Mucosa of descending colon (tissue), 3 donors: ENCODE data around the gene PRR15L. TPM values are rescaled to one million over a fixed set of nuclear protein-coding genes. Genes with fewer than 3 reads are reported as not detected.

Experiments
- ATAC-seq: fragments of 200-7000 bp; cut with Tn5 transposase; one replicate; pipeline ENCODE4 v1.9.1; 2020; ENCODE audit warnings: mild to moderate bottlenecking, moderate library complexity
- DNase-seq, 3 donors: peaks; one replicate each; pipeline ENCODE4 v3.0.0-alpha.2; 2020
- H3K36me3 ChIP-seq: fragments of 200-600 bp; one replicate; pipeline ENCODE4 v1.8.0; 2021; ENCODE audit warnings: low read depth, mild to moderate bottlenecking
- H3K4me1 ChIP-seq: fragments of 200-600 bp; one replicate; pipeline ENCODE4 v1.8.0; 2021; ENCODE audit warnings: low read depth, mild to moderate bottlenecking
- H3K4me3 ChIP-seq: fragments of 200-600 bp; one replicate; pipeline ENCODE4 v1.8.0; 2021; ENCODE audit warnings: mild to moderate bottlenecking
- H3K9me3 ChIP-seq: fragments of 200-600 bp; one replicate; pipeline ENCODE4 v1.8.0; 2021; ENCODE audit warnings: mild to moderate bottlenecking
- intact Hi-C, 2 donors: fragments of 100-400 bp; cut with DNase I in 1 of 2; cut with micrococcal nuclease in 1 of 2; formaldehyde crosslinking; loops; one replicate each; pipeline versions ENCODE4 v1.11.0 to v1.11.1; 2022; cut with DNase I, micrococcal nuclease
- long read RNA-seq, 2 donors: library from polyadenylated mRNA; unstranded; transcript quantifications; one replicate each; pipeline ENCODE4 v2.0.0, GENCODE V29; 2019 to 2021
- total RNA-seq, 3 donors: library from RNA; stranded (reverse); fragmentation: NEBNext Ultra II Directional in 2 of 3; extraction: Animal tissue kit (Norgen Biotek cat#: 25700) in 2 of 3; gene quantifications; one replicate each; pipeline versions ENCODE4 v1.2.1 to v1.2.4, GENCODE V29; 2021 to 2023
- TF ChIP-seq, protein P1 (sequence below): fragments of 200-600 bp; IDR thresholded peaks from one replicate; pipeline ENCODE4 v1.8.0; 2022; ENCODE audit warnings: antibody characterized with exemption, mild to moderate bottlenecking
- donor health status: DM: no; HTN: no; CAD: no; lungs with moderate emphysema.
- donor health status: DM: no; HTN: no; CAD: no.
- donor health status: DM: no; HTN: yes; CAD: no.

Gene PRR15L
- 100 to 1,000 TPM; 101 to 347 (median 243) TPM for total RNA-seq
- long read RNA-seq, donor 1, transcript PRR15L-201 (2 exons, 1,519 nt): major isoform, 60 of 88 reads
- long read RNA-seq, donor 1, partial matches to known transcripts: 2 of 88 reads
- long read RNA-seq, donor 1, other reads (novel, unspliced or antisense): 26 of 88 reads
- long read RNA-seq, donor 2, transcript PRR15L-201 (2 exons, 1,519 nt): major isoform, 148 of 182 reads
- long read RNA-seq, donor 2, partial matches to known transcripts: 0 of 182 reads
- long read RNA-seq, donor 2, other reads (novel, unspliced or antisense): 34 of 182 reads

DNA sequence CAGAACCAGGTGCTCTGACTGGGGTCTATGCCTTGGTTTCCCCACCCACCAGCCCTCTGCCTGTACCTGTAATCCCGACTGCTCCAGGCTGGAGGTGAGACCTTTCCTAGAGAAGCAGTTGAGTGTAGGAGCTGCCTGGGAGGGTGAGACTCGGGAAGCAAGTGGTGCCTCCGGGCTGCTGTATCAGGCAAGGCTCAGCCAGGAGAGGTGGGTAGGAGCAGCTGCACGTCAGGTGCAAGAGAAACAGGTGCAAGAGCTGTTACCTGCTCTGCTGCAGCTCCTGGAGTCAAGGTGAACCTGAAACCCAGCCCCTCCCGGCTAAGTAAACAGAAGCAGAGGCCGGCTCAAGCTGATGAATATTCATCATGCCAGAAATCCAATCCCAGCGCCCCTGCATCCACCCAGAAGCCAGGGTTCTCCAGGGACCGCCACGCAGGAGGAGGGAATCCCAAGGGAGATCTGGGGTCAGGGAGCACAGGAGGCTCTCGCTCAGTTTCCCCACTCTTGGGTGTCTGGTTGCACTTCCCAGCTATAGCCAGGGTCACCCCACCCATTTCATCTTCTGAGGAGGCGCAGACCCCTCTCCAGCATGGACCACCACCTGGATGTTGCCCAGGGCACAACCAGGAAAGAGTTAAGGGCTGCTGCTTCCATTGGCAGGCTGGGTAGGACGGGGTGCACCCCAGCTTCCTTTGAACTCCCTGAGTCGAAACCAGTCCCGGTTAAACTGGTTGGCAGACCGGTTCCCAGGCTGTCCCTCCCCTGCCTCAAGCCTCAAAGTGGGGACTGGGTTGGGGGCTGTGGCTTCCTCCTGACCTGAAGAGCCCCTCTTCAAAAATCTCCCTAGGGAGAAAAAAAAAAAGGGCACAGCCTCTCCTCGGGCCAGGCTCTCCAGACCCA, at the start of gene PRR15L:
Gene PRR15L, minus strand, starts transcription at position 293 of the 900 bp plus-strand sequence. CDS start 4,649 bp downstream, outside the sequence.
- DNase-seq (peak; percentile 87 to 95 (median 88)), ATAC-seq (peak; percentile 76)
- H3K4me3 ChIP-seq: peak within 1 kb of the TSS; percentile 52
- intact Hi-C loops: no loop called here
- TF ChIP-seq, protein P1, sequence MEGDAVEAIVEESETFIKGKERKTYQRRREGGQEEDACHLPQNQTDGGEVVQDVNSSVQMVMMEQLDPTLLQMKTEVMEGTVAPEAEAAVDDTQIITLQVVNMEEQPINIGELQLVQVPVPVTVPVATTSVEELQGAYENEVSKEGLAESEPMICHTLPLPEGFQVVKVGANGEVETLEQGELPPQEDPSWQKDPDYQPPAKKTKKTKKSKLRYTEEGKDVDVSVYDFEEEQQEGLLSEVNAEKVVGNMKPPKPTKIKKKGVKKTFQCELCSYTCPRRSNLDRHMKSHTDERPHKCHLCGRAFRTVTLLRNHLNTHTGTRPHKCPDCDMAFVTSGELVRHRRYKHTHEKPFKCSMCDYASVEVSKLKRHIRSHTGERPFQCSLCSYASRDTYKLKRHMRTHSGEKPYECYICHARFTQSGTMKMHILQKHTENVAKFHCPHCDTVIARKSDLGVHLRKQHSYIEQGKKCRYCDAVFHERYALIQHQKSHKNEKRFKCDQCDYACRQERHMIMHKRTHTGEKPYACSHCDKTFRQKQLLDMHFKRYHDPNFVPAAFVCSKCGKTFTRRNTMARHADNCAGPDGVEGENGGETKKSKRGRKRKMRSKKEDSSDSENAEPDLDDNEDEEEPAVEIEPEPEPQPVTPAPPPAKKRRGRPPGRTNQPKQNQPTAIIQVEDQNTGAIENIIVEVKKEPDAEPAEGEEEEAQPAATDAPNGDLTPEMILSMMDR: no peak
- H3K36me3 ChIP-seq: no peaks in the 10 kb centered on the region
- no peaks in the 10 kb centered on the region for H3K9me3 ChIP-seq
- peaks cover 26% of the 10 kb centered on the region for H3K4me1 ChIP-seq

DNA sequence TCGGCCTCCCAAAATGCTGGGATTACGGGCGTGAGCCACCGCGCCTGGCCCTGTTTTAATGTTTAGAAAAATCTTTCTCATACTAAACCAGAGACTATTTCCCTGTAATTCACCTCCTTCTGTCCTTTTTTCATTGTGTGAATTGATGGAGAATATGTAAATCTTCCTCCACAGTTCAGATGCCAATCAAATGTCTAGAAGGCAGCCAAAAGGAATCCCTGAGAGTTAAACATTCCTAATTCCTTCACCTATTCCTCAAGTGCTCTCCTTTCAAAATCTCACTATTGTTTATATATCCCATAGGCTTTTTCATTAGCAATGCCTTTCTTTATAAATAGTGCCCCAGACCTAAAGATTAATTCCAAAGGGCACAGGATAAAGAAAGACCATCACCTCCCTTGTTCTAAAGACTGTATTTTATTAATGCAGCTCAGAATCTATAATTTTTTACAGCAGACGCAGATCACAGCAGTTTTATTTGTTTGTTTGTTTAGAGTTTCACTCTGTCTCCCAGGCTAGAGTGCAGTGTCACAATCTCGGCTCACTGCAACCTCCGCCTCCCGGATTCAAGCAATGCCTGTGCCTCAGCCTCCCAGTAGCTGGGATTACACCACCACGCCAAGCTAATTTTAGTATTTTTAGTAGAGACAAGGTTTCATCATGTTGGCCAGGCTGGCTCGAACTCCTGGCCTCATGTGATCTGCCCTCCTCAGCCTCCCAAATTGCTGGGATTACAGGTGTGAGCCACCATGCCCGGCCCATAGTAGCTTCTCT, 49.4 kb upstream of the PRR15L start:
- DNase-seq: no peak
- Histone ChIP-seq H3K9me3 (no peaks in the 10 kb centered on the region), H3K4me3 (no peak overlapping the region), H3K4me1 (peaks cover 6% of the 10 kb centered on the region), H3K36me3 (no peaks in the 10 kb centered on the region)
- TF ChIP-seq, protein P1: no peak
- intact Hi-C loops: no loop called here
- no peak for ATAC-seq

- H3K4me3 ChIP-seq: no peak overlapping the region
- H3K36me3 ChIP-seq: no peaks in the 10 kb centered on the region
- no peaks in the 10 kb centered on the region for H3K4me1 ChIP-seq
- ATAC-seq (no peak), DNase-seq (no peak)
- TF ChIP-seq, protein P1: no peak
- intact Hi-C loops: no loop called here
- no peaks in the 10 kb centered on the region for H3K9me3 ChIP-seq
These were observed 47.3 kb upstream of the PRR15L start for GRCh38 chr17:48004983-48005382.

- H3K36me3 ChIP-seq: no peaks in the 10 kb centered on the region
- intact Hi-C loops: no loop called here
- H3K9me3 ChIP-seq: no peaks in the 10 kb centered on the region
- ATAC-seq (no peak), DNase-seq (no peak)
- TF ChIP-seq, protein P1: no peak
- no peak overlapping the region for H3K4me3 ChIP-seq
- H3K4me1 ChIP-seq: no peaks in the 10 kb centered on the region
These were observed 45.9 kb upstream of the PRR15L start for GRCh38 chr17:48003417-48004151.

DNA sequence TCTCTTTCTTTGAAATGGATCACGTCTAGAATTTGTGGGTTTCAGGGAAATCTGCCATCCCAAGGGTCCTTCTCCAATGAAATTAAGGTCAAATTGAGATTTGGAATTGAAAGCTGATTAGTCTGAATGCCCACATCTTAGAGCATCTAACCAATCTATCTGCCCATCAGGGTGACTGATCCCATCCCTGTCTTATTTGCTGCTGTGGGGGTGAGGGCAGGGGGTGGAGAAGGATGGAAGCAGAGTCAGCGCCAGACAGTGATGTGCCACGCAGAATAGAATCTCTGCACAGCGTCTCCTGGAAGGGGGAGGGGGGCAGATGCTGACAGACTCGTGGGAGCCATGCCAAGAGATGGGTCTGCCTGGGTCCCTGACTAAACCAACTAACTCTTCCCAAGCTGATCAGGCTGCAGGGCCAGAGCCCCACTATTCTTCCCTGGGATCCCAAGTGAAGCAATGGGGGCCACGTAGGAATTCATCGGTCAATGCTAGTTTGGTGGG, 45.3 kb upstream of the PRR15L start:
- no peak for DNase-seq
- Histone ChIP-seq H3K4me3 (no peak overlapping the region), H3K9me3 (no peaks in the 10 kb centered on the region), H3K36me3 (no peaks in the 10 kb centered on the region), H3K4me1 (no peaks in the 10 kb centered on the region)
- TF ChIP-seq, protein P1: no peak
- no peak for ATAC-seq
- intact Hi-C loops: no loop called here
